Nephron (organoid): ENCODE measurements around the gene YEATS2.

ENCODE experiments used
- H3K27ac Mint-ChIP-seq, 3 experiments: 2 replicates each; pipeline ENCODE4 v1.8.0; 2020; ENCODE audit warnings: mixed read lengths in 3 of 3, mild to moderate bottlenecking in 2 of 3, moderate library complexity in 1 of 3
- H3K27me3 Mint-ChIP-seq: 2 replicates; pipeline ENCODE4 v1.8.0; 2021; ENCODE audit warnings: low read depth, mild to moderate bottlenecking, moderate library complexity, mixed read lengths
- H3K36me3 Mint-ChIP-seq: 2 replicates; pipeline ENCODE4 v1.8.0; 2020; ENCODE audit warnings: low read depth, mixed read lengths
- H3K4me1 Mint-ChIP-seq: 2 replicates; pipeline ENCODE4 v1.8.0; 2020; ENCODE audit warnings: mixed read lengths
- H3K4me3 Mint-ChIP-seq, 3 experiments: 2 replicates each; pipeline ENCODE4 v1.8.0; 2020; ENCODE audit warnings: mild to moderate bottlenecking in 3 of 3, mixed read lengths in 3 of 3, moderate library complexity in 2 of 3
- H3K9me3 Mint-ChIP-seq: 2 replicates; pipeline ENCODE4 v1.8.0; 2020; ENCODE audit warnings: mixed read lengths
- CTCF ChIP-seq, 3 experiments: fragments of 200-600 bp; sonication (generic); IDR thresholded peaks; one replicate each; pipeline ENCODE4 v1.5.0; 2021; ENCODE audit warnings: antibody characterized with exemption in 3 of 3; ENCODE audit not compliant: unreplicated experiment in 3 of 3

Gene YEATS2

GRCh38 chr3:183697610-183698317 lies at the start of gene YEATS2:
YEATS2 (plus strand) TSS chr3:183697797; CDS start chr3:183715163, 17,366 bp downstream.
- peak within 1 kb of the TSS; percentile 86 to 94 (median 93) for H3K4me3 Mint-ChIP-seq
- TF ChIP-seq CTCF (IDR thresholded peaks at IDR 0.05; ENCODE audit: unreplicated experiment in 3 of 3) = no peak
- no peaks in the 10 kb centered on the region for H3K27me3 Mint-ChIP-seq
- peak within 1 kb of the TSS; percentile 89 to 98 (median 90) for H3K27ac Mint-ChIP-seq
- H3K36me3 Mint-ChIP-seq = peaks cover 6% of the 10 kb centered on the region
- H3K9me3 Mint-ChIP-seq = no peaks in the 10 kb centered on the region
- peaks cover 38% of the 10 kb centered on the region for H3K4me1 Mint-ChIP-seq

- Mint-ChIP-seq H3K27ac (no peak overlapping the region), H3K4me1 (no peaks in the 10 kb centered on the region), H3K9me3 (peaks cover 42% of the 10 kb centered on the region), H3K4me3 (no peak overlapping the region), H3K36me3 (peaks cover 88% of the 10 kb centered on the region), H3K27me3 (no peaks in the 10 kb centered on the region)
- no peak for TF ChIP-seq CTCF (IDR thresholded peaks at IDR 0.05; ENCODE audit: unreplicated experiment in 3 of 3)
Measured at GRCh38 chr3:183650554-183650953, 47.0 kb upstream of the YEATS2 start.

- no peaks in the 10 kb centered on the region for H3K27me3 Mint-ChIP-seq
- H3K36me3 Mint-ChIP-seq = peaks cover 97% of the 10 kb centered on the region
- no peaks in the 10 kb centered on the region for H3K4me1 Mint-ChIP-seq
- TF ChIP-seq CTCF (IDR thresholded peaks at IDR 0.05; ENCODE audit: unreplicated experiment in 3 of 3) = no peak
- no peak overlapping the region for H3K4me3 Mint-ChIP-seq
- no peak overlapping the region for H3K27ac Mint-ChIP-seq
- peaks cover 50% of the 10 kb centered on the region for H3K9me3 Mint-ChIP-seq
Measured at GRCh38 chr3:183653209-183654064, 44.2 kb upstream of the YEATS2 start.

- H3K27ac Mint-ChIP-seq = no peak overlapping the region
- no peak overlapping the region for H3K4me3 Mint-ChIP-seq
- no peaks in the 10 kb centered on the region for H3K27me3 Mint-ChIP-seq
- no peaks in the 10 kb centered on the region for H3K4me1 Mint-ChIP-seq
- peaks cover 97% of the 10 kb centered on the region for H3K36me3 Mint-ChIP-seq
- peaks cover 46% of the 10 kb centered on the region for H3K9me3 Mint-ChIP-seq
- no peak for TF ChIP-seq CTCF (IDR thresholded peaks at IDR 0.05; ENCODE audit: unreplicated experiment in 3 of 3)
Measured at GRCh38 chr3:183654727-183655126, 42.9 kb upstream of the YEATS2 start.

- H3K4me3 Mint-ChIP-seq = no peak overlapping the region
- TF ChIP-seq CTCF (IDR thresholded peaks at IDR 0.05; ENCODE audit: unreplicated experiment in 3 of 3) = no peak
- H3K4me1 Mint-ChIP-seq = no peaks in the 10 kb centered on the region
- no peaks in the 10 kb centered on the region for H3K27me3 Mint-ChIP-seq
- H3K27ac Mint-ChIP-seq = no peak overlapping the region
- H3K36me3 Mint-ChIP-seq = peaks cover 75% of the 10 kb centered on the region
- peaks cover 6% of the 10 kb centered on the region for H3K9me3 Mint-ChIP-seq
Measured at GRCh38 chr3:183662099-183662498, 35.5 kb upstream of the YEATS2 start.
